GM12875 (cell line): ENCODE data around the gene ACAD8.

Experiments used
- H3K4me3 ChIP-seq: one replicate; pipeline ENCODE4 v1.5.1; 2011; ENCODE audit warnings: low read depth, low read length, control low read depth
- CTCF ChIP-seq: IDR thresholded peaks from 2 replicates; pipeline ENCODE4 v1.5.1; 2011; ENCODE audit warnings: low read depth, mild to moderate bottlenecking, control low read depth, inconsistent platforms, low read length, moderate library complexity, borderline replicate concordance; ENCODE audit not compliant: insufficient read depth

Gene ACAD8

GRCh38 chr11:134258577-134258976, 5.2 kb downstream of the ACAD8 start:
- TF ChIP-seq CTCF, result no peak

GRCh38 chr11:134260503-134260902, 7.1 kb downstream of the ACAD8 start:
- H3K4me3 ChIP-seq, result no peak overlapping the region
- no peak for TF ChIP-seq CTCF

More at GRCh38 chr11:134258577-134258976, 5.2 kb downstream of the ACAD8 start:
- H3K4me3 ChIP-seq, result no peak overlapping the region

GRCh38 chr11:134260983-134261382, 7.6 kb downstream of the ACAD8 start:
- no peak for TF ChIP-seq CTCF
- H3K4me3 ChIP-seq, result no peak overlapping the region

- TF ChIP-seq CTCF, result peak; percentile 59; the same call in 1 of the 2 replicates
Measured at GRCh38 chr11:134261626-134262488, 8.5 kb downstream of the ACAD8 start.

GRCh38 chr11:134264966-134265764, 11.8 kb downstream of the ACAD8 start:
- no peak overlapping the region for H3K4me3 ChIP-seq
- TF ChIP-seq CTCF, result no peak

More at GRCh38 chr11:134261626-134262488, 8.5 kb downstream of the ACAD8 start:
- H3K4me3 ChIP-seq, result no peak overlapping the region

- H3K4me3 ChIP-seq, result no peak overlapping the region
- TF ChIP-seq CTCF, result no peak
Measured at GRCh38 chr11:134266440-134266839, 13.1 kb downstream of the ACAD8 start.
